Stimulated activated CD4-positive, alpha-beta T cell treated with anti-CD3 and anti-CD28 coated beads, Interleukin-4, amount 100 ng/mL, for 1 hour (primary cell): ENCODE measurements around the gene ZNF808.
A peak's percentile ranks its signal among the peaks of the same experiment; 100 is the strongest.
"Not testable (repeated sequence)": the region's sequence is repeated elsewhere in the genome, so short reads cannot be mapped to it uniquely, and the experiment has no call there.

Experiments used
- DNase-seq: peaks from one replicate; pipeline ENCODE4 v3.0.0-alpha.2; 2020

ZNF808 gene

DNA sequence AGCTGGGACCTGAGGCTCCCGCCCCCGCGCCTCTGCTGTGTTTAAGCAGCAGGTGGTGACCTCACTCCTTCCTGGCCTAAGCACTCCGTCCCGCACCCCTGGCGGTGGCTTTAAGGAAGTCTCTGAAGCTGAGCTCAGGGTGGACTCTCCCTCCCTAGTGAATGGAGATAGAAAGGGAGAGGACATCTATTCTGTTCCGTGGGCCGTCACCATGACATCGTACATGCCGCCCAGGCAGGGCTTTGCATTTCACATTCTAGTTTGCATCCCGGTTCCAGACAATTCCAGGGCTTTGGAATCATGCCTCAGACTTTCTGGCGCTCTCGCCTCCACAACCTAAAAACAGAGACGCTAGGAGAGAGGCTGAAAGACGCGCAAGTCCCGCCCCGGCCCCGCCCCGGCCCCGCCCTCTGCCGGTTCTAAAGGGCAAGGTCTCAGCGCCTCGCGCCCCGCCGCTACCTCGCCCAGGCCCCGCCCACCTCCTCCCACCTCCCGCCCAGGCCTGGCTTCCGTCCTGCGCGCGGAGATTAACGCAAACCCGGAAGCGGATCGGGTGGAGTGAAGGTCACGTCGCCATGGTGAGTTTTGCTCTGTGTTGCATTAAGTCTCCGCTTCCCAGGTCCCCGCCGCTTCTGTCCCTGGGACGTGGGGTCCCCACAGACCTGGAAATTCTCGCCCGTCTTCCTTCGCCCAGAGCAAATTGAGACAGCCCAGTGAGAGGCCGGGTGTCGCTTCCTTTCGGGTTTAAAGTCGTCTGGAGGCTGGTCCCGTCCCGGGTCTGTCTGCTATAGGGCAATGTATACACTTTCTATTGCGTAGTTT lies at the start of gene ZNF808:
Gene ZNF808, plus strand, starts transcription at position 535 of the 822 bp plus-strand sequence. CDS start 15,617 bp downstream, outside the sequence.
- peak; percentile 98 for DNase-seq

- DNase-seq, result not testable (repeated sequence)
These were observed 43.2 kb upstream of the ZNF808 start for GRCh38 chr19:52484111-52484743.

DNA sequence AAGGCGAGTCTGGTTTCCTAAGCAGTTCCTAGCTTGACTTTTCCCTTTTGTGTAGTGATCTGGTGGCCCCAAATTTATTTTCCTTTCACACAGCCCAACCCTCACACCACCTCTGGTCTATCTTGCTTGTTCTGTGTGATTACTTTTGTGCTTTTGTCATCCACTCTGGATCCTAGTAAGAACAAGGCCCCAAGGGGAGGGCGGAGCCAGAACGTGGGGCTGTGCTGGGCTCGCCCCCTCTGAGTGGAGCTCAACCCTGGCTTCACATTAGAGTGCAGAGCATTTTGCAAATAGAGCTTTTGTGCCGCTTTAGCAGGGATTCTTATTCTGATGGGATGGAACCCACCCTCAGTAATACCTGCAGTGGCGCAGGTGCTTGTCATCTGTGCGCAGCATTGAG lies 42.4 kb upstream of the ZNF808 start:
- not testable (repeated sequence) for DNase-seq

DNA sequence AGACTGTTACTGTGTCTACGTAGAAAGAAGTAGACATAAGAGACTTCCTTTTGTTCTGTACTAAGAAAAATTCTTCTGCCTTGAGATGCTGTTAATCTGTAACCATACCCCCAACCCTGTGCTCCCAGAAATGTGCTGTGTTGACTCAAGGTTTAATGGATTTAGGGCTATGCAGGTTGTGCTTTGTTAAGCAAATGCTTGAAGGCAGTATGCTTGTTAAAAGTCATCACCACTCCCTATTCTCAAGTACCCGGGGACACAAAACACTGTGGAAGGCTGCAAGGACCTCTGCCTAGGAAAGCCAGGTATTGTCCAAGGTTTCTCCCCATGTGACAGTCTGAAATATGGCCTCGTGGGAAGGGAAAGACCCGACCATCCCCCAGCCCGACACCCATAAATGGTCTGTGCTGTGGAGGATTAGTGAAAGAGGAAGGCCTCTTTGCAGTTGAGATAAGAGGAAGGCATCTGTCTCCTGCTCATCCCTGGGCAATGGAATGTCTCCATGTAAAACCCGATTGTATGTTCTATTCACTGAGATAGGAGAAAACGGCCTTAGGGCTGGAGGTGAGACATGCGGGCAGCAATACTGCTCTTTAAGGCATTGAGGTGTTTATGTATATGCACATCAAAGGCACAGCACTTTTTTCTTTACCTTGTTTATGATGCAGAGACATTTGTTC lies 41.8 kb upstream of the ZNF808 start:
- not testable (repeated sequence) for DNase-seq

- DNase-seq, result no peak
These were observed 35.1 kb upstream of the ZNF808 start for GRCh38 chr19:52492201-52492993.

DNA sequence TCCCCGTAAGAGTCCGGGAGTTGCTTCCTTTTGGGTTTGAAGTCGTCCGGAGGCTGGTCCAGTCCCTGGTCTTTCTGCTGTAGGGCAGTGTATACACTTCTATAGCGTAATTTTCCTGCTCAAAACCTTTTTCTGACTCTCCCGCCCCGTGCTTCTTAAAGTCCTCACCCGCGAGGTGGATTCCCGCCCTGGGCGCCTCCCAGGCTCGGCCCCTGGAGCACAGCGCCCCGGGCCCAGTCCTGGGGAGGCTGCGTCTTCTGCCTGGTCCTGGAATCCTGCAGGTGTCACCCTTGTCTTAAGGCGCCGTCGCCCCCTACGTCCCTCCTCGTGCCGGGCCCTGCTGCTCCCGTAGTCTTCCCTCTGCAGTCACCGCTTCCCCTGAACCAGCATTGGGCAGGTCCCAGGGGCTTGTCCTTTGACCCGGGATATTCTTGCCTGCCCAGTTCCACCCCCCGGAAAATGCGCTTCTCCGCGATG lies 34.4 kb upstream of the ZNF808 start:
- DNase-seq, result no peak

DNA sequence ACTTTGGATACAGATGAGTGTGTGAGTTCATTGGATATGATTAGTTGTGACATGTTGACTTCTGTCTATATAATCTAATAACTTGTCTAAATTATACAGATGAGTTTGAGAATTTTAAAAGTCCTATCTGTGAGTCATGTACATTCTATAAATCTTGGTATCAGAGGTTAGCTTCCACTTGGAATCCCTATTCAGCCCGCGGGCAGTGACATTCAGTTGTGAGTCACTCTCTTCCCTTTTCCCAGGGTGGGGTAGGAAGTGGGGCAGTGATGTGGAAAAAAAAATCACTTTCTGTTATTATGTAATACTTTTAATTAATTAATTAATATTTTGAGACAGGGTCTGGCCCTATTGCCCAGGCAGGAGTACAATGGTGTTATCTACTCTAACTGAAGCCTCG lies 33.0 kb upstream of the ZNF808 start:
- no peak for DNase-seq

DNA sequence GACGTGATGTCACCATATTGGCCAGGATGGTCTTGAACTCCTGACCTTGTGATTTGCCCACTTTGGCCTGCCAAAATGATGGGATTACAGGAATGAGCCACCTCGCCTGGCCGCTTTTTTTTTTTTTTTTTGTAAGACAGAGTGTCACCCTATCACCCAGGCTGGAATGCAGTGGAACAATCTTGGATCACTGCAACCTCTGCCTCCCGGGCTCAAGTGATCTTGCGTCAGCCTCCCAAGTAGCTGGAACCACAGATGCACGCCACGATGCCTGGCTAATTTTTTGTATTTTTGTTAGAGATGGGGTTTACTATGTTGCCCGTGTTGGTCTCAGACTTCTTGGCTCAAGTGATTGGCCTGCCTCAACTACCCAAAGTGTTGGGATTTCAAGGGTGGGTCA lies 28.9 kb upstream of the ZNF808 start:
- no peak for DNase-seq

- DNase-seq, result not testable (repeated sequence)
These were observed 27.0 kb upstream of the ZNF808 start for GRCh38 chr19:52500474-52500873.

DNA sequence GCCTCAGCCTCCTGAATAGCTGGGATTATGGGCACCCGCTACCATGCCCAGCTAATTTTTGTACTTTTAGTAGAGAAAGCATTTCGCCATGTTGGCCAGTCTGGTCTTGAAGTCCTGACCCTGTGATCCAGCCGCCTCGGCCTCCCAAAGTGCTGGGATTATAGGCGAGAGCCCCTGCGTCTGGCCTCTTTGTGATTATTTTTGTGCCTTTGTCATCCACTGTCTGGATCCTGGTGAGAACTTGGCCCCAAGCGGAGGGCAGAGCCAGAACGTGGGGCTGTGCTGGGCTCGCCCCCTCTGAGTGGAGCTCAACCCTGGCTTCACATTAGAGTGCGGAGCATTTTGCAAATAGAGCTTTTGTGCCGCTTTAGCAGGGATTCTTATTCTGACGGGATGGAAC lies 26.5 kb upstream of the ZNF808 start:
- not testable (repeated sequence) for DNase-seq

- no peak for DNase-seq
These were observed 20.2 kb upstream of the ZNF808 start for GRCh38 chr19:52507266-52507665.

DNA sequence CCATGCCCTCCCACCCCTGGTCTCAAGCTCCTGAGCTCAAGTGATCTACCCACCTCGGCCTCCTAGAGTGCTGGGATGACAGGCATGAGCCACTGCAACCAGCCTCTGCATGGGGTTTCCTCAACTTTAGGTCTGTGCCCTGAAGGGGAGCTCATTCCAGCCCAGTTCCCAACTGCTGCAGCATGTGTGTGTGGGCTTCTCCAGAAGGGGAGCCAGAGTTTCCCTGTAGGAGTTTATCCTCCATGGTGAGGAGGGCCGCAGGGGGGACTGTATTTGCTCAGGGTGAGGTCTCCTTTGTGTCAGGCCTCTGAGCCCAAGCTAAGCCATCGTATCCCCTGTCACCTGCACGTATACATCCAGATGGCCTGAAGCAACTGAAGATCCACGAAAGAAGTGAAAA lies 11.3 kb upstream of the ZNF808 start:
- no peak for DNase-seq

- no peak for DNase-seq
These were observed 8.8 kb upstream of the ZNF808 start for GRCh38 chr19:52518646-52519045.

DNA sequence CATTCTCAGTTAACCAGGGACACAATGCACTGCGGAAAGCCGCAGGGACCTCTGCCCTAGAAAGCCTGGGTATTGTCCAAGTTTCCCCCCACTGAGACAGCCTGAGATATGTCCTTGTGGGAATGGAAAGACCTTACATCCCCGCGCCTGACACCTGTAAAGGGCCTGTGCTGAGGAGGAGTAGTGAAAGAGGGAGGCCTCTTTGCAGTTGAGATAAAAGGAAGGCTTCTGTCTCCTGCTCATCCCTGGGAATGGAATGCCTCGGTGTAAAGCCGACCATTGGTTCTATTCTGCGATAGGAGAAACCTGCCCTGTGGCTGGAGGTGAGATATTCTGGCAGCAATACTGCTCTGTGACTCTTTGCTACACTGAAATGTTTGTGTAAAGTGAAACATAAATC lies 8.3 kb upstream of the ZNF808 start:
- not testable (repeated sequence) for DNase-seq

DNA sequence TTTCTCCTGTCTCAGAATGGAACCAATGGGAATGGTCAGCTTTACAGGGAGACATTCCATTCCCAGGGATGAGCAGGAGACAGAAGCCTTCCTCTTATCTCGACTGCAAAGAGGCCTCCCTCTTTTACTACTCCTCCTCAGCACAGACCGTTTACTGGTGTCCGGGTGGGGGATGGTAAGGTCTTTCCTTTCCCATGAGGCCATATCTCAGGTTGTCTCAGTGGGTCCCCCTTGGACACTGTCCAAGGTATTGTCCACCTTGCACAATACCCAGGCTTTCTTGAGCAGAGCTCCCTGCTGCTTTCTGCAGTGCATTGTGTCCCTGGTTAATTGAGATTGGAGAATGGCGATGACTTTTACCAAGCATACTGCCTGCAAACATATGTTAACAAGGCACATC lies 7.5 kb upstream of the ZNF808 start:
- no peak for DNase-seq

DNA sequence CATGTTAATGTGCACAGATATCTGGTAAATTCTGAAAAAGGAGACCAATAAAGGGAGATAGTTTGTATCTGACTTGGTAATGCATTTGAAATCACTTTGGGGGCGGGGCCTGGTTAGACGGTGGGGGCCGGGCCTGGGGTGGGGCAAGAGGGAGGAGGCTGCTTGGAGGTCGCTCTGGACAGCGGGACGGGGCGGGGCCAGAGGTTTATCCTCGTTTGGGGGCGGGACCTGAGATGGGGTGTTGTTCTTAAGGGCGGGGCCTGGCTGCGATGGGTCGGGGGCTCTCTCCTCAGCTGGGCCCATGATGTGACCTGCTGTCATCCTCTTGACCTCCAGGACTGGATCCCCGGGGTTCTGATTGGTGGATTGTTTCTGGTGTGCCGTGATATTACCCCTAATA lies 4.9 kb upstream of the ZNF808 start:
- no peak for DNase-seq

- no peak for DNase-seq
These were observed 3.4 kb upstream of the ZNF808 start for GRCh38 chr19:52524086-52524485.

DNA sequence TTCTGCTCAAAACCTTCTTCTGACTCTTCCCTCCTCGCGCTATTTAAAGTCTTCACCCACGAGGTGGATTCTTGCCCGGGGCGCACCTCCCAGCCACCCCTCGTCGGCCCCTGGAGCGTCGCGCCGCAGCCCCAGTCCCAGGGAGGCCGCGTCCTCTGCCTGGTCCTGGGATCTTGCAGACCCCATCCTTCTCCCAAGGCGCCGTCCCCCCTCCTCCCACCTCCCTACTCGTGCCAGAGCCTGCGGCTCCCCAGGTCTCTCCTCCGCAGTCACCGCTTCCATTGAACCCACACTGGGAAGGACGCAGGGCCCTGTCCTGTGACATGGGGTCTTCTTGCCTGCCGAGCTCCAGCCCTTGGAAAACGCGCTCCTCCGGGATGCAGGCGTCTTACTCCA lies 486 bp downstream of the ZNF808 start:
- DNase-seq, result no peak

GRCh38 chr19:52532480-52532879 lies 5.0 kb downstream of the ZNF808 start:
- DNase-seq, result no peak

GRCh38 chr19:52533901-52534300 lies 6.4 kb downstream of the ZNF808 start:
- DNase-seq, result no peak

GRCh38 chr19:52535385-52535770 lies 7.9 kb downstream of the ZNF808 start:
- peak; percentile 11 for DNase-seq

- peak; percentile 94 for DNase-seq
These were observed 8.4 kb downstream of the ZNF808 start for GRCh38 chr19:52535771-52536447.
